Measurements from ENCODE around the gene MITD1. TPM values are rescaled to one million over a fixed set of nuclear protein-coding genes. Genes with fewer than 3 reads are reported as not detected.

Gene MITD1
- total and polyA plus RNA-seq, 2 of the 13 experiments (the other 11 are each of a cell fraction or from before 2014, with no cell fraction given) = 17.8 to 43.7 TPM

GRCh38 chr2:99141110-99142108, 39.4 kb downstream of the MITD1 start, which contains the start of gene C2orf15 (continued):
- TF ChIP-seq SRSF9 (IDR thresholded peaks at IDR 0.05; ENCODE audit: borderline replicate concordance, insufficient read depth, low read depth, low read length, poor library complexity, severe bottlenecking) (no peak), PHB2 (IDR thresholded peaks at IDR 0.05; ENCODE audit: partially characterized antibody) (no peak), DNMT1 (CRISPR knock-in tag; IDR thresholded peaks at IDR 0.05) (peak; percentile 61; the same call in 1 of the 2 replicates), ZNF550 (CRISPR knock-in tag; IDR thresholded peaks at IDR 0.05; ENCODE audit: borderline replicate concordance) (no peak), PLRG1 (conservative IDR thresholded peaks at IDR 0.05) (no peak), ZNF503 (CRISPR knock-in tag; IDR thresholded peaks at IDR 0.05) (0 out of 2 replicates have a peak, but pooled peaks have one; percentile 42), ZBTB44 (CRISPR knock-in tag; IDR thresholded peaks at IDR 0.05) (no peak; the same call in 1 of the 2 replicates), ZBTB38 (CRISPR knock-in tag; IDR thresholded peaks at IDR 0.05) (peak; percentile 87), ZNF160 (CRISPR knock-in tag; IDR thresholded peaks at IDR 0.05) (peak; percentile 46; the same call in 1 of the 2 replicates), XRCC5 (optimal IDR thresholded peaks at IDR 0.05; ENCODE audit: low read length) (peak; percentile 78), ZNF678 (CRISPR knock-in tag; IDR thresholded peaks at IDR 0.05) (no peak; the same call in 1 of the 2 replicates), KDM4B (CRISPR knock-in tag; IDR thresholded peaks at IDR 0.05) (peak; percentile 38; the same call in 1 of the 2 replicates), FOXK1 (CRISPR knock-in tag; IDR thresholded peaks at IDR 0.05; ENCODE audit: borderline replicate concordance, low read depth) (peak; percentile 75; the same call in 1 of the 2 replicates), ZNF841 (CRISPR knock-in tag; IDR thresholded peaks at IDR 0.05; ENCODE audit: borderline replicate concordance) (no peak), ZNF468 (CRISPR knock-in tag; IDR thresholded peaks at IDR 0.05) (no peak), NCOA2 (CRISPR knock-in tag; IDR thresholded peaks at IDR 0.05) (peak; percentile 10), BRD4 (CRISPR knock-in tag; IDR thresholded peaks at IDR 0.05) (peak; percentile 21; the same call in 1 of the 2 replicates), IRF1 (CRISPR knock-in tag; IDR thresholded peaks at IDR 0.05; ENCODE audit: low read depth) (peak; percentile 48; the same call in 1 of the 2 replicates), KAT2B (IDR thresholded peaks at IDR 0.05; ENCODE audit: borderline replicate concordance, low read depth, low read length) (no peak), ZFY (CRISPR knock-in tag; IDR thresholded peaks at IDR 0.05) (peak; percentile 69), RBM39 (IDR thresholded peaks at IDR 0.05; ENCODE audit: low read depth, low read length, poor library complexity, severe bottlenecking) (peak; percentile 60), ZNF660 (CRISPR knock-in tag; IDR thresholded peaks at IDR 0.05; ENCODE audit: borderline replicate concordance, low read depth) (peak; percentile 82; the same call in 1 of the 2 replicates), ATF5 (CRISPR knock-in tag; IDR thresholded peaks at IDR 0.05; ENCODE audit: low read depth) (peak; percentile 65; the same call in 1 of the 2 replicates), ZNF839 (CRISPR knock-in tag; IDR thresholded peaks at IDR 0.05; ENCODE audit: borderline replicate concordance) (peak; percentile 97; the same call in 1 of the 2 replicates)

Measured in HepG2 (cell line).